ENCODE results near the gene FGA.
A peak's percentile ranks its signal among the peaks of the same experiment; 100 is the strongest.

Gene FGA

GRCh38 chr4:154577324-154577723, 13.2 kb downstream of the FGA start:
- no peak for DNase-seq

- DNase-seq, result no peak
These were observed 16.2 kb downstream of the FGA start for GRCh38 chr4:154574311-154574710.

GRCh38 chr4:154573190-154573870, 17.2 kb downstream of the FGA start:
- DNase-seq, result no peak

GRCh38 chr4:154569584-154569983, 21.0 kb downstream of the FGA start:
- DNase-seq, result no peak

- DNase-seq, result no peak
These were observed 21.5 kb downstream of the FGA start for GRCh38 chr4:154569028-154569427.

- DNase-seq, result no peak
These were observed 23.8 kb downstream of the FGA start for GRCh38 chr4:154566639-154567204.

GRCh38 chr4:154565704-154566103, 24.8 kb downstream of the FGA start:
- DNase-seq, result no peak

GRCh38 chr4:154564311-154564710, 26.2 kb downstream of the FGA start:
- DNase-seq, result no peak

- no peak for DNase-seq
These were observed 27.8 kb downstream of the FGA start, which contains the start of gene FGB for GRCh38 chr4:154562697-154563254. Gene FGB, plus strand, starts transcription at chr4:154563011. Its CDS starts 8 bp downstream, at chr4:154563019.

GRCh38 chr4:154560824-154561231, 29.7 kb downstream of the FGA start:
- no peak for DNase-seq

GRCh38 chr4:154560419-154560801, 30.1 kb downstream of the FGA start:
- DNase-seq, result no peak

- no peak for DNase-seq
These were observed 30.8 kb downstream of the FGA start for GRCh38 chr4:154559494-154560418.

GRCh38 chr4:154559141-154559493, 31.4 kb downstream of the FGA start:
- DNase-seq, result no peak

- peak; percentile 75 for DNase-seq
These were observed 38.5 kb downstream of the FGA start for GRCh38 chr4:154551872-154552686.

- DNase-seq, result peak; percentile 96
These were observed 40.4 kb downstream of the FGA start, which contains the start of gene PLRG1 for GRCh38 chr4:154549894-154550790. Gene PLRG1, minus strand, starts transcription at chr4:154550400. Its CDS starts 92 bp downstream, at chr4:154550308.

- DNase-seq, result no peak
These were observed 44.9 kb downstream of the FGA start for GRCh38 chr4:154545689-154546088.

- no peak for DNase-seq
These were observed 48.2 kb downstream of the FGA start for GRCh38 chr4:154542271-154542879.
